Measurements from ENCODE around the gene TOMM40L. TPM values are rescaled to one million over a fixed set of nuclear protein-coding genes. Genes with fewer than 3 reads are reported as not detected.

The TOMM40L gene
- total RNA-seq, 1 donor from 2014 or later: 11.4 TPM

DNA sequence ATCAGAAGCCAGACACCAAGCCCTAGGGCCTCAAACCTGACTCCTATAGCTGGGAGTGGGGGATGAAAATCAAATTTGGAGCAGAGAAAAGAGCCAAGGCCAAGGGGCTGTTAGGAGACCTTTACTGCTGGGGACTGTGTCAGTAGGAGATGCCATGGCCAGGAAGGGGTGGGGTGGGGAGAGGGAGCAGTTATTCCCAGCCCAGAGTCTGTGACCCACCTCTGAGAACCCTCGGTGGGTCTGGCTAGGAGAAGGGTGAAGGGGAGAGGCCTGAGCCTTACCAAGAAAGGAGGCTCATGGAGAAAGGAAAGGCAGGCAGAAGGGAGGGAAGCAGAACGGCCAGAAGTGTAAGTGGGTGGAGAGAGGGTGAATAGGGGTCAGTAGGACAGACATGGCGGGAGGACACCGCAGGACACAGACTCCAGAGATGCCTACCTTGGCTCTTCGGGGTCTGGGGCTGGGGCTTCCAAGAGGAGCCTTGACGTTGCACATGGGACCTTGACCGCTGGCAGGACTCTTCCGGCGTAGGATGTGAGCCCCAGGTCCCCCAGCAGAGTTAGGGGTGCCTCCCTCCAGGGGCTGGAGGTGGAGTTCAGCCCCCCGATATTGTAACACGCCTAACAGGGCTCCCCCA lies 28.2 kb upstream of the TOMM40L start:
- ATAC-seq: no peak

DNA sequence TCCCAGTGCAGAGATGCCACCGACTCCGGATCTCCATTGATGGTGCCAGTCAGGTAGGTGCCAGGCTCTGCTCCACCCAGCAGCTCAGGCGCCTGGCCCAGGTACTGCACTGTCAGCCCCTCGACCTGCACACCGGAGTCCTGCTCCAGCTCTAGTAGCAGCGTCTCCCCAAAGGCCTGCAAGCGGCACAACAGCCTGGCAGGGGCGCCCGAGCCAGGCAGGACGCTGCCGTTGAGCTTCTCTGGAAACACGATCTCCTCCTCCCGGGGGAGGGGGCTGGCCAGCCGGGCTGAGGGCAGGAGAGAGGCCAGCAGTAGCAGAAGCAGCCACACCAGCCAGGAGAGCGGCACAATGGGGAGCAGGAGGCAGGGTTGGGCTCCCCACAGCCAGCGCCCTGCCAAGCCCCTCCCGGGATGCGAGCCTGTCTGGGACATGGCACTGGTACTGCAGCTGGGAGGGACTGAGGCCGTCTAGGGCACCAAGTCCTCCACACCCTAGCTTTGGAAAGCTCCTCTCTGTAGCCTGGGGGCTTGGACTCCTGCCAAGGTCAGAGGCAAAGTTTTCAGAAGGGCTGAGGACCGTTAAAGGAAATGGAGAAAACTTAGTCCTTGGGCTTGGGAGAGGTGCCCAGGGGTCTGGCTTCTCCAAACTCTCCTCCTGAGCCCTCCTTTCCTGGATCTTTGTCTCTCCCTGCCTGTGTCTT lies 27.5 kb upstream of the TOMM40L start:
- peak; percentile 70 for ATAC-seq

- ATAC-seq: no peak
Measured at GRCh38 chr1:161198897-161199431, 26.9 kb upstream of the TOMM40L start, which contains the start of gene ADAMTS4. ADAMTS4 (minus strand) TSS chr1:161199054; CDS start chr1:161198627, 427 bp downstream.

DNA sequence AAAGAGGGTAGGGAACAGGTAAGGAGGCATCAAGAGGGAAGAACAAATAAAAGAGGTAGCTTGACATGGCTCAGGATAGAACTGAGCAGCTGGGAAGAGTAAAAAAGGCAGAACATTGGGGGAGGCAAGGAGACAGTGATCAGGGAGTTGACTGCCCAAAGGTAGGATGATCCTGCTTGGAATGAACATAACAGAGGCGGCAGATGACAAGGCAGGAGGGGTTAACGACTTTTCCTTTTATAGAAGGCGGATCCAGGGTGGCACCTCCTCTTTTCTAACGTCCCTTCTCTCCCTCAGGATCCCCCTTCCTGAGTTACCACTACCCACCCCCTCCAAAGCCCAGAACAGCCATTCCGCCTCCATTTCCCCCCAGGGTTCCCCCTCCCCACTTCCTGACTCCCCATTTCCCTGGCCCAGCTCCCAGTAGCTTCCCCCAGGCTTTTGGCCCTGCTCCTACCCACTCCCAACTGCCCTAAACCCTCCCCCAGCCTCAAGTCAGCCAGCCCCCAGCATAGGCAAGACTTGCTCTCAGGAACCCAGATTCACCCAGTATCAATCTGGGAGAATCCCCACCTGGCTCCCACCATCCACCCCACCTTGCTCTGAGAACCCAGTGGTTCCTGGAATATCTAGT lies 26.2 kb upstream of the TOMM40L start:
- ATAC-seq: no peak

GRCh38 chr1:161200421-161200991 lies 25.4 kb upstream of the TOMM40L start:
- ATAC-seq: no peak

DNA sequence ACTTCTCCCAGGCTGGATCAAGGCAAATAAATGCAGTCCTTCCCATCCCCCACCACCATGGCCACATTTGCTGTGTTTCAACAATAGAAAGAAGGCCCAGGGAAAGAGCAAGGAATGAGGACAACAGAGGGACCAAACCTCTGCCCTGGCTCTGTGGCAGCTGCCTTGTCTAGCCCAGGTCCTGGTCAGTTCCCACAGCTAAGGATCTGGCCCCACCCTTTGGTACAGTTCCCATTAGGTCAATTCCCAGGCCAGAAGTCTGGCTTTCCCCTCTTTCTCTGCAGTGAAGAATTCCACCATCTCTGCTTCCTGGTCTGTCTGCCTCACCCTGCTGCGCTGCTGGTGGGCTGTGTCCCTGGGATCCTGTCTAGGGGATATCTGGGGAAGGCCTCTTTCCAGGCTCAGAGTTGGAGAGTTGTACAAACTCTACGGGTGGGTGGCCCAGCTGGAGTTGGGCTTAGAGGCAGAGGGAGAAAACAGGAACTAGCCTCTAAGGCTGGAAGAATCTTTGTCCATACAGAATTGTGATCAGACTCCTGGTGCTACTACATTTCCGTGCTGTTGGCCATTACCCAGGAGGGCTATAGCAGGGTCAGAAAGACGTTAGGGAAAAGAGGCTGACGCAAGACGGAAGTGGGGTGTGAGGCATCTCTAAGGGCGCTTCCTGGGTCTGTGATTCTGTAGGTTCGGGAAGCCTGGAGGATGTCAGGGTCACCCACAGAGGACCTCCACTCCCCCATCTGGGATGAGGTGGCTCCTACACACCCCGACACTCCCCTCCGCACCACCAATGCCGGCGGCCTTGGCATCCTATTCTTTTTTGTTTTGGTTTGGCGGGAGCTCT lies 24.6 kb upstream of the TOMM40L start:
- peak; percentile 27 for ATAC-seq

DNA sequence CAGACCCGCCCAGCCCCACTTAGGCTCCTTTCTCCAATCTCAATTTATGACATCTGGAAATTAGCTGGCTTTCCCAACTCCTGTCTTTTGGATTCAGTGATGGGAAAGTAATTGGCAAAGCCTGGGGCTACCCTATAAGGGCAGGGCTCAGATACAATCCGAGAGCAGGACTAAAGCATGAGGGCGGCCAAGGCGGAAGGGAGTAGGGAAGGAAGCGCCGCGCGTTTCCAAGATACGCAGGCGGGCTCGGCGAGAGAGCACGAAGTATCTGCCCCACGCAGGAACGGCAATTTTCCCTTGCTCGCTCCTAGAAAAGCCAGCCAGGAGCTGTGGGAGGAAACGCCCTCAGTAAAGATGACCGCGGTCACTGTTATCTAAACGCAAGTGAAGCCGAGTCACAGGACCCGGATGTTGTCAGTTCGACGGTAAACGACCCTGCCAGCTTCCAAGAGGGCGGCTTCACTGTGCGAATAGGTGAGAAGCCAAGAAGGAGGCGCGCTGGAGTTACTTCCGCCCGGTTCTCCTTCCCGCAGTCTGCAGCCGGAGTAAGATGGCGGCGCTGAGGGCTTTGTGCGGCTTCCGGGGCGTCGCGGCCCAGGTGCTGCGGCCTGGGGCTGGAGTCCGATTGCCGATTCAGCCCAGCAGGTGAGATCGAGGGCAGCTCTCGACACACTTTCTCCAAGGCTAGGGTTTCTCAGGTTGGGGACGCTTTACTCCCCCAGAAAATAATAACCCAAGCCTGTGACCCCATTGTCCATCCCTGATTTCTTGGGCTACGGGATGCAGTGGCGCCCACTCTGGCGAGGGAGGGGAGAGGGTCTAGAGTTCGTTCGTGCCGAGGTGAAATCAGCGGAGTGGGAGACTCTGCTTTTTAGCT lies 23.8 kb upstream of the TOMM40L start, which contains the start of gene NDUFS2:
NDUFS2 (plus strand) TSS at position 532 of the 877 bp plus-strand sequence; CDS start at position 551, 19 bp downstream.
- ATAC-seq: peak; percentile 93

GRCh38 chr1:161206411-161207140 lies 19.3 kb upstream of the TOMM40L start:
- no peak for ATAC-seq

GRCh38 chr1:161207173-161207572 lies 18.7 kb upstream of the TOMM40L start:
- ATAC-seq: no peak

- ATAC-seq: peak; percentile 82
Measured at GRCh38 chr1:161209790-161210409, 16.0 kb upstream of the TOMM40L start.

GRCh38 chr1:161214369-161214768 lies 11.5 kb upstream of the TOMM40L start:
- no peak for ATAC-seq

DNA sequence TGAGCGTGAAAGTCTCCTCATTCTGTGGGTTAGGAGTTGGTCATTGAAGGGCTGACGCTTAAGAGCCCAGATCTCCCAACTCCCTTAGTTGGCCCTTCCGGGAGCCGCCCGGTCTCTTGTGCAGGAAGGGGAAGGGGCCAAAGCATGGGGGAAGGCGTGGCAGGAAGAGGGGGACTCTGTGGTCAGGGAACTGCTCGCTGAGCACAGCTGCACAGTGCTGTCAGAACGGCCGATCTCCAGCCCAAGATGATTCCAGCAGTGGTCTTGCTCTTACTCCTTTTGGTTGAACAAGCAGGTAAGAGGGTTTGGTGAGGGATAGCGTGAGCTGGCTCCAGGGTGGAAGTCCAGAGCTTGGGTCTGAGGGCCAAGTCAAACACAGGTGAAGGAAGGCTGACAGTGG lies 10.8 kb upstream of the TOMM40L start, which contains the start of gene FCER1G:
FCER1G (plus strand) TSS at position 220 of the 400 bp plus-strand sequence; CDS start at position 247, 27 bp downstream.
- ATAC-seq: no peak

DNA sequence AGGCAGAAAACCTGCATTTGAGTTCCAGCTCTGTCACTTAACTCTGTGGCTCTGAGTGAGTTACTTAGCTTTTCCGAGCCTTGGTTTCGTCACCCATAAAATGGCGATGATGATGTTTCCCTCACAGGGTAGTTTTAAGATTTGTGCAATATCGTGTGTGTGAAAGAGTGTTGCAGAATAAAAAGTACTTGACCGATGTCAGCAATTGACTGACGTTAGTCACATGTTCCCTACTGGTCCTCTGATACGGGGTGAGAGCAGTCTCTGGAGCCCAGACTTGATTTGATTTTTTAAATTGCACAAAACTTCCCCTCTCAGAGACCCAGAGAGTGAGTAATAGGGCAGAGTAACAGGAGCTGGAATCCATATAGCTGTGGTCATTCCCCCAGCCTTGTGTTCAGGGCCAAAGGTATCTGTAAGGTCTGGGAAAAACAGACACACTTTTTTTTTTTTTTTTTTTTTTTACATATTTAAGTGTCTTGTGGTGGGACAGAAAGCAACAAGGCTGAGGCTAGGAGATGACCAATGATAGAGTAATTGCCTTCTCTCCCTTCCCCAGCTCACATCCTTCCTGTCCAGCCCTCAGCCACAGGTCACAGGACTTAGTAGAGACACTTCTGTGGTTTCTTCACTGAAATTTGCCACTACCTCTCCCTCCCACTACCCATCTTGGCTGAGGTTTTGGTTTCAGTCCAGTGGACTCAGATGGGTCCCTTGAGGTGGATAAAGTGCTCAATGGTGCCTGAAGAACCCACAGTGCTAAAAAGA lies 8.7 kb upstream of the TOMM40L start:
- ATAC-seq: peak; percentile 16

DNA sequence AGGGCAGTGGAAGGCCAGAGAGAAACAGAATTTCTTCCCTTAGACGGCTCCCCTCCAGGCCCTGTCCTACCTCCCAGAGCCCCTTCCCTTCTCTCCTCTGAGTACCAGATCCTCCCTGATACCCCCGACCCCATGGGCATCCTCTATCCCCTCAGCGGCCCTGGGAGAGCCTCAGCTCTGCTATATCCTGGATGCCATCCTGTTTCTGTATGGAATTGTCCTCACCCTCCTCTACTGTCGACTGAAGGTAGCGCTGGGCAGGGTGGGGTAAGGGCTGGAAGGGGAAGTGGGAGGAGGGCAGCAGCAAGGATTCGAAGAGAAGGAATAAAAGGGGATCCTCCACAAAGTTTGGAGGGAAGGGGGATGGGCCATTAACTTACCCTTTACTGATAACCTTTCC lies 8.0 kb upstream of the TOMM40L start:
- peak; percentile 12 for ATAC-seq

DNA sequence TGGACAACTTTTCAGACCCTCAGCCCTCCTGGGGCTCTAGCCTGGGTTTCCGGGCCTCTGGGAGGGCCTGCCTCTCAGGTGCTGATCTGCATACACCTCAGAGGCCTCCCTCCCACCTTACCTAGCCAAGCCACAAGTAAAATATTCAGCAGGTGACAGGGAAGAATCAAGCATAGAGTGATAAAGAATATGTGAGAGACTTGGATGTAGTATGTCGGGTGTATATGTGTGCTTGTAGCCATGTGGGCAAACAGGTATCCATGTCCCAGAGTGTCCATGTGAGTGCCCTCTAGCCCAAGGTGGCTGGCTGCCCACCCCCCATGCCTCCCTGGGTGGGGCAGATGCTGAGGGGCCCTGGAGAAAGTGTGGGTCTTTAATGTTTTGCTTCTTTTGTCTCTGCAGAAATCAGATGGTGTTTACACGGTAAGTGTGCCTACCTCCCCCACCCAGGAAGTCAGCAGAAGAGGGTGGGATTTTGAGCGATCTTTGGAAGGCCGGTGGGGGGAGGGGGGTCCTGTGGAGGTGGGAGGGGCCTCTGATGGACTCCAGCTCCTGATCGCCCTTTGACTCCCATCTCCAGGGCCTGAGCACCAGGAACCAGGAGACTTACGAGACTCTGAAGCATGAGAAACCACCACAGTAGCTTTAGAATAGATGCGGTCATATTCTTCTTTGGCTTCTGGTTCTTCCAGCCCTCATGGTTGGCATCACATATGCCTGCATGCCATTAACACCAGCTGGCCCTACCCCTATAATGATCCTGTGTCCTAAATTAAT lies 7.4 kb upstream of the TOMM40L start:
- ATAC-seq: no peak

DNA sequence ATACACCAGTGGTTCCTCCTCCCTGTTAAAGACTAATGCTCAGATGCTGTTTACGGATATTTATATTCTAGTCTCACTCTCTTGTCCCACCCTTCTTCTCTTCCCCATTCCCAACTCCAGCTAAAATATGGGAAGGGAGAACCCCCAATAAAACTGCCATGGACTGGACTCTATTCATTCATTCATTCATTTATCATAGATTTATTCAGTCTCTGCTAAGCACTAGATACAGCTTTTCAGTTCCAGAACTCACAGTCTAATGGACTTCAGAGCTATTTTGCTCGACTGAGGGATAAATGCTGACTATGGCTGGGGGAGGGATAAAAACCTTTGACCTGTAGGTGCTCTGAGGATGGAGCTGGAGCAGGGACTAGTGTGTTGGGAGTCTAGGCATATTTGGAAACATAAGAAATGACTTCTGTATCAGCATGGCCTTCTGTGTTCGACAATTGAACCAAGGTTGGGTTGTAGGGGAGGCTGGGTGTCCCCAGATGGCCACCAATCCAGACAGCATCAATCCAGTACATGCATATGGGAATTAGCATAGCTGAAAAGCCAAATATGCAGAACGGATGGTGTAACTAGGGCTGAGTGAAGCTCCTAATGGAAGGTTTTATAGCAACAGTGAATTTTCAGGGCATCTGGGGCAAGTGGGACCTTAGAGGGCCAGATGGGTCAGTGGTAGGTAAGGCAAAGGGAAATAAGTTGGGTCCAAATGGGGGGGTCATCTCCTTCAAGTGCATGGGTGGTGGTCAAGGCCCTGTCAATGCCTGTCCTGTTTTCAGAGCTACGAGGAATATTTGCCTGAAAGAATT lies 6.6 kb upstream of the TOMM40L start:
- ATAC-seq: no peak

- no peak for ATAC-seq
Measured at GRCh38 chr1:161220002-161220401, 5.9 kb upstream of the TOMM40L start.

Data from esophagus mucosa (tissue), 1 donor.